ENCODE data around the gene CPA4.

DNA sequence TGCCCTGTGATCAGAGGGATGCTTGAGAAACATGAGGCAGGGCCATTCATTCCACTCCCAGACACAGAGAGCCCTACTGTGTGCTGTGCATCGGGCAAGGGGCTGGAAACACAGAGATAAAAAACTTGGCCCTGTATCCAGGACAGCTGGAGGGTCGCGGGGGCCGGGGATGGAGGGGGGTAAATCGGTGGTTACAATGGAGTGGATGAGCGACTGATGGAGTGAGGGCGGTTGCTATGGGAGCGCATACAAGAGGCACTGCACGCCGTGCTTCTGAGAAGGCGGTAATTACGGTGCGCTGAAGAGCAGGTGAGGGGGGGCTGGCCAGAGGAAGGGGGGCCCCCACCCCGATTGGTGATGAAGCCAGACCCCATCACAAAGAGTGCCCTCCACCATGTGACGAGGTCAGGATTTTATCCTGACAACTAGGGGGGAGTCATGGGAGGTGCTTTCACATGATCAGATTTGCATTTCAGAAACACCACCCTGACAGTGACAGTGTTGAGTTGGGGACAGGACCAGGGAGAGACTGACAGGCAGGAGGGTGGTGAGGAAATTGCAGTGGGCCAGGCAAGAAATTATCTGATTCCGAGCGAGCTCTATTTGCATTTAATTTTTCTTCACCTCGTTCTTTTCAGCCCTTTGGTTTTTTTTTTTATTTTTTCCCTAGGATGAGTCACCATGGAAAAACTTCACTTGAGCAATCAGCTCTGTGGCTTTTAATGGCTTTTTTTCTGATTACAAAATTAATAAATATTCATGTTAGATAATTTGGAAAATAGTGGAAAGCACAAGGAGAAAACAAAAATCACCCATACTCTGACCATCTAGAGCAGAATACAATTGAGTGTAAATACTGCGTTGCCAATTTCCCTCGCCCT, 59.5 kb downstream of the CPA4 start:
- TF ChIP-seq YY1 (IDR thresholded peaks at IDR 0.05; ENCODE audit: insufficient read depth, insufficient read length), result no peak
- TF ChIP-seq ZNF274 (IDR thresholded peaks at IDR 0.05; ENCODE audit: low read depth, low read length), result no peak

Data from NT2/D1 (cell line).